GM12892 (cell line): ENCODE results near the gene FAM107A.

Experiments used
- POLR2A ChIP-seq: IDR thresholded peaks from 2 replicates; pipeline ENCODE4 v1.6.1; 2011; ENCODE audit warnings: low read depth, low read length, control low read depth
- POLR2AphosphoS5 ChIP-seq: IDR thresholded peaks from 2 replicates; pipeline ENCODE4 v1.6.1; 2011; ENCODE audit warnings: low read depth, low read length, control low read depth

DNA sequence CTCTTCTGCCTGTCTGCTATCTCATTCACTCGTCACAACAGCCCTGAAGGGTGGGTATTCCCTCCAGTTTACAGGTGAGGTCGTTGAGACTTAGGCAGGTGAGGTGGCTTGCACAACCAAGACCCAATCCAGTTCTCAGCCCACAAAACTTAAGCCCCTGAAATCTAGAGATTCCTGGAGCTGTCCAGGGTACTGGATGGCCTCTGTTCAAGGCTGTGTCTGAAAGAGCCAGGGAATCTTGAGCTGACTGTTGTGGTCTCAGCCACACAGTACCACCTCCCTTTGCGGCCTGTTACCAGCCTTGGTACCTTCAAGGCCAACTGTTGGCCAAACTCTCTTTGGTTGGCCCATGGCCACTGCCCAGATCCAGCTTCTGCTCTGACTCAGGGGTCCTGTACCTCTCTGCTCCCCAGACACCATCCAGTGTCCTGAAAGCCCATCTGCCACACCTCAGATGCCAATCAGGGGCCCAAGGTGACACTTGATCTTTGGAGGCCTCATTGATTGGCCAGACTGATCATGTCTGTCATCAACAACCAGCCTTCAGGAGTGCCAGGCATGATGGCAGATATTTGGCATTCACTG is 10.9 kb upstream of the FAM107A start:
- TF ChIP-seq POLR2A, result no peak
- no peak for TF ChIP-seq POLR2AphosphoS5
